OCI-LY1 (cell line): ENCODE data around the gene CHST3.
A peak's percentile ranks its signal among the peaks of the same experiment; 100 is the strongest.

Source experiments
- CTCF ChIP-seq: fragments of 200-600 bp; sonication (generic), shearing (Covaris generic); IDR thresholded peaks from 2 replicates; pipeline ENCODE4 v1.5.1; 2017; ENCODE audit warnings: mild to moderate bottlenecking, antibody characterized with exemption, low read length, moderate library complexity, mixed read lengths
- EZH2 ChIP-seq: fragments of 200-600 bp; sonication (generic), shearing (Covaris generic); IDR thresholded peaks from 2 replicates; pipeline ENCODE4 v1.8.0; 2017; ENCODE audit warnings: borderline replicate concordance, mixed run types, mild to moderate bottlenecking, antibody characterized with exemption, low read length, moderate library complexity, mixed read lengths

GRCh38 chr10:71982269-71983178 is 18.3 kb downstream of the CHST3 start:
- TF ChIP-seq CTCF (peak; percentile 27; the same call in 1 of the 2 replicates), EZH2 (no peak)
